Fibroblast of pulmonary artery (primary cell): Measurements from ENCODE around the gene RPL18.

Experiments used
- DNase-seq: peaks from one replicate; pipeline ENCODE4 v3.0.0-alpha.2; 2010; ENCODE audit warnings: low read depth
- H3K4me3 ChIP-seq: replicated peaks from 2 replicates; pipeline ENCODE4 v1.5.1; 2011; ENCODE audit warnings: low read depth, mild to moderate bottlenecking, control low read depth, low read length, moderate library complexity
- TF ChIP-seq, protein P1 (sequence below): IDR thresholded peaks from 2 replicates; pipeline ENCODE4 v1.5.1; 2011; ENCODE audit warnings: mild to moderate bottlenecking, control low read depth, low read length, inconsistent platforms; ENCODE audit errors: missing control alignments

The RPL18 gene

DNA sequence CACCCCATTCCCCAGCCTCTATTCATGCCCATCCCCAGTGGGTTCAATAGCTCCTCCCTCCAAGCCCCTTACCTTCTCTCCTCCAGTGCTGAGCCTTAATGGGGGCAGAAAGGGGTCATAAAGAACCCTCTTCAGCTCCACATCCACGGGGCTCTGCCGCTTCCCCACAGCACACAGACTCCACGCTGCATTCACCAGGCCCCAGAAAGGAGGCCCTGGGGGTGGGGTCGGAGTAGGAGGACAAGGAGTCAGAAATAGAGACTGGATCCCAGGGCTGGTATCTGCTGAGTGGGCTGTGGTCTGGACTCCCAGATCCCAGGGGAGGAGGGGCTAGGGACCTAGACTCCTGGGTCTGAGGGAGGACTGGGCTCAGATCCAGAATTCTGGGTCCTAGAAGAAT lies 25.4 kb upstream of the RPL18 start:
- H3K4me3 ChIP-seq, result peak overlapping the region; percentile 60
- no peak for DNase-seq
- TF ChIP-seq, protein P1, sequence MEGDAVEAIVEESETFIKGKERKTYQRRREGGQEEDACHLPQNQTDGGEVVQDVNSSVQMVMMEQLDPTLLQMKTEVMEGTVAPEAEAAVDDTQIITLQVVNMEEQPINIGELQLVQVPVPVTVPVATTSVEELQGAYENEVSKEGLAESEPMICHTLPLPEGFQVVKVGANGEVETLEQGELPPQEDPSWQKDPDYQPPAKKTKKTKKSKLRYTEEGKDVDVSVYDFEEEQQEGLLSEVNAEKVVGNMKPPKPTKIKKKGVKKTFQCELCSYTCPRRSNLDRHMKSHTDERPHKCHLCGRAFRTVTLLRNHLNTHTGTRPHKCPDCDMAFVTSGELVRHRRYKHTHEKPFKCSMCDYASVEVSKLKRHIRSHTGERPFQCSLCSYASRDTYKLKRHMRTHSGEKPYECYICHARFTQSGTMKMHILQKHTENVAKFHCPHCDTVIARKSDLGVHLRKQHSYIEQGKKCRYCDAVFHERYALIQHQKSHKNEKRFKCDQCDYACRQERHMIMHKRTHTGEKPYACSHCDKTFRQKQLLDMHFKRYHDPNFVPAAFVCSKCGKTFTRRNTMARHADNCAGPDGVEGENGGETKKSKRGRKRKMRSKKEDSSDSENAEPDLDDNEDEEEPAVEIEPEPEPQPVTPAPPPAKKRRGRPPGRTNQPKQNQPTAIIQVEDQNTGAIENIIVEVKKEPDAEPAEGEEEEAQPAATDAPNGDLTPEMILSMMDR, result no peak

GRCh38 chr19:48642862-48643261 lies 23.9 kb upstream of the RPL18 start:
- TF ChIP-seq, protein P1, result no peak
- DNase-seq, result no peak
- H3K4me3 ChIP-seq, result no peak overlapping the region

DNA sequence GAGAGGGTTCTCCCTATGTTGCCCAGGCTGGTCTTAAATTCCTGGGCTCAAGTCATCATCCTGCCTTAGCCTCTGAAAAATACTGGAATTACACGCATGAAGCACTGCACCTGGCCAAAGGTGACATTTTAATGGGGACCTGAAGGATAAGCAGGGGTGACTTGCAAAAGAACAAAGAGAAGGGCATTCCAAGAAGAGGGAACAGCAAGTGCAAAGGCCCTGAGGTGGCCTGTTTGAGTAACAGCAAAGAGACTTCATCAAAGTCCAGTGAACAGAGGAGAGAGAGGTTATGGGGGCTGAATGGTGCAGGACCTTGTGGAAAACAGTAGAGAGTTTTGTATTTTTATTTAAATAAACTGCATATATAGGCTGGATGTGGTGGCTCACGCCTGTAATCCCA lies 22.9 kb upstream of the RPL18 start:
- H3K4me3 ChIP-seq, result no peak overlapping the region
- TF ChIP-seq, protein P1, result no peak
- DNase-seq, result no peak

GRCh38 chr19:48639483-48640375 lies 20.8 kb upstream of the RPL18 start:
- no peak for DNase-seq
- TF ChIP-seq, protein P1, result no peak
- no peak overlapping the region for H3K4me3 ChIP-seq

DNA sequence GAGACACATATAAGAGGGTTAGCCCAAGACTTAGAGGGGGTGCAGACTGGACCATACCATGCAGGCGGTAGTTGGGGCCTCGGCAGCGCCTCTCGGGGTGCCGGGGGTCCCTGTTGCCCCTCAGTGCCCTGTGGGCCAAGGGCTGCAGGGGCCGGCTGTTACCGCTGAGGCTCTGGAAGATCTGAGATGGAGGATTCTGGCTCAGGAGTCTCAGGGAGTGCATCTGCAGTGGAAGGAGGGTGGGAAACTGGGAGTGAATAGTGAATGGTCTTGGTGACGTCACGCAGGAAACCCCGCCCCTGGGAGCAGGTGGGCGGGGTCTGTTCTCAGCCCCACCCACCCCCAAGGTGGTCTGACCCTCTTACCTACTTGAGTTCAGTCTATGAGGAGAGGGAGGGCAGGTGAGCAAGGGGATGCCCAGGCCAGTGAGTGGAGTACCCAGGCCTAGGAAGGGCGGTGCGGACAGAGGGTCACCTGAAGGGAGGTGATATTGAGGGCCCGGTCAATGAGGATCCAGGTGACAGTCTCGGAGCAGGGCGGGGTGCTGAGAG lies 19.9 kb upstream of the RPL18 start:
- H3K4me3 ChIP-seq, result no peak overlapping the region
- DNase-seq, result no peak
- TF ChIP-seq, protein P1, result no peak

DNA sequence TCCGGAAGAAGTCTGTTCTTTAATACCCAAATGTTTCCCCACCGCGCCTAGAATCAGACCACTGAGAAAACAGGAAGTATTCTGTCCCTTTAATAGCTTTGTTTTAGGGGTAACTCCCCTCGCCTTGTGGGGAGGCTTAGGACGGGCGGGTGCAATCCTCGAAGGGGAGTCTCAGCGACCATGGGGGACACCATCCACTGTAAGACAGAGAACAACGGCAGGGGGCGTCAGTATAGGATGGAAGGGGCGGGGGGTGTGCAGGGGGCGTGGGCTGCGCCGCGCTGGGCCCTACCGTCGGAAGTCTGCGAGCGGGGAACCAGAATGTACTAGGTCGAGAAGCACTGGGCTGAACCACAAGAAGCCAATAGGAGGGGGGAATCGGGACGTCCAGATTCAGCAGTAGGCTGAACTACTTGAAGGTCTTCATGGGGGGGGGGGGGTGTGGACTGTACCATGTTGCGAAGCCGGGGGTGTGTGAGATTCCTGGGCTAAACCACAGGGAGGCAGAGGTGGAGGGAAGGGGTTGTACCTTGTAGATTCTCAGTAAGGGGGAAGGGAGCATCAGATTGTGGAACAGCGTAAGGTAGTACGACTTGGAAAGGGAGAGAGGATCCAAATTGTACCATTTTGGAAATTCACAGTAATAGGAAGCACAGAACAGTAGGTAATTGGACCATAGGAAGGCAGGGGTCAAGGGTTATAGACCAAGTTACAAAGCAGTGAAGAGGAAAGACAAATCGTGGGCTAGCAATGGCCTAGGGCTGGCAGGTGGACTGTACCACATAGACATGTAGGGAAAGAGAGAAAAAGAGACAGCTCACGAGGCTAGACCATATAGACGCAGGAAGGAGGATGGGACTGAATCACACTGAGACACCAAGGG lies 19.2 kb upstream of the RPL18 start:
- TF ChIP-seq, protein P1, result peak; percentile 3
- peak overlapping the region; percentile 60 for H3K4me3 ChIP-seq
- DNase-seq, result peak; percentile 98
